ENCODE results near the gene PTPRM.
A peak's percentile ranks its signal among the peaks of the same experiment; 100 is the strongest.

The PTPRM gene

GRCh38 chr18:8412117-8412516 is 845.0 kb downstream of the PTPRM start:
- H3K4me3 ChIP-seq (ENCODE audit: low read length), result no peak overlapping the region
- TF ChIP-seq, protein P1, sequence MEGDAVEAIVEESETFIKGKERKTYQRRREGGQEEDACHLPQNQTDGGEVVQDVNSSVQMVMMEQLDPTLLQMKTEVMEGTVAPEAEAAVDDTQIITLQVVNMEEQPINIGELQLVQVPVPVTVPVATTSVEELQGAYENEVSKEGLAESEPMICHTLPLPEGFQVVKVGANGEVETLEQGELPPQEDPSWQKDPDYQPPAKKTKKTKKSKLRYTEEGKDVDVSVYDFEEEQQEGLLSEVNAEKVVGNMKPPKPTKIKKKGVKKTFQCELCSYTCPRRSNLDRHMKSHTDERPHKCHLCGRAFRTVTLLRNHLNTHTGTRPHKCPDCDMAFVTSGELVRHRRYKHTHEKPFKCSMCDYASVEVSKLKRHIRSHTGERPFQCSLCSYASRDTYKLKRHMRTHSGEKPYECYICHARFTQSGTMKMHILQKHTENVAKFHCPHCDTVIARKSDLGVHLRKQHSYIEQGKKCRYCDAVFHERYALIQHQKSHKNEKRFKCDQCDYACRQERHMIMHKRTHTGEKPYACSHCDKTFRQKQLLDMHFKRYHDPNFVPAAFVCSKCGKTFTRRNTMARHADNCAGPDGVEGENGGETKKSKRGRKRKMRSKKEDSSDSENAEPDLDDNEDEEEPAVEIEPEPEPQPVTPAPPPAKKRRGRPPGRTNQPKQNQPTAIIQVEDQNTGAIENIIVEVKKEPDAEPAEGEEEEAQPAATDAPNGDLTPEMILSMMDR (conservative IDR thresholded peaks at IDR 0.05; ENCODE audit: low read depth, low read length), result no peak
- no peak for DNase-seq (ENCODE audit: low read depth)

- no peak for DNase-seq (ENCODE audit: low read depth)
- TF ChIP-seq, protein P1 (conservative IDR thresholded peaks at IDR 0.05; ENCODE audit: low read depth, low read length), result no peak
- no peak overlapping the region for H3K4me3 ChIP-seq (ENCODE audit: low read length)
Observed at GRCh38 chr18:8413189-8413588, 846.1 kb downstream of the PTPRM start.

GRCh38 chr18:8413751-8414150 is 846.6 kb downstream of the PTPRM start:
- DNase-seq (ENCODE audit: low read depth), result no peak
- no peak overlapping the region for H3K4me3 ChIP-seq (ENCODE audit: low read length)
- TF ChIP-seq, protein P1 (conservative IDR thresholded peaks at IDR 0.05; ENCODE audit: low read depth, low read length), result no peak

DNA sequence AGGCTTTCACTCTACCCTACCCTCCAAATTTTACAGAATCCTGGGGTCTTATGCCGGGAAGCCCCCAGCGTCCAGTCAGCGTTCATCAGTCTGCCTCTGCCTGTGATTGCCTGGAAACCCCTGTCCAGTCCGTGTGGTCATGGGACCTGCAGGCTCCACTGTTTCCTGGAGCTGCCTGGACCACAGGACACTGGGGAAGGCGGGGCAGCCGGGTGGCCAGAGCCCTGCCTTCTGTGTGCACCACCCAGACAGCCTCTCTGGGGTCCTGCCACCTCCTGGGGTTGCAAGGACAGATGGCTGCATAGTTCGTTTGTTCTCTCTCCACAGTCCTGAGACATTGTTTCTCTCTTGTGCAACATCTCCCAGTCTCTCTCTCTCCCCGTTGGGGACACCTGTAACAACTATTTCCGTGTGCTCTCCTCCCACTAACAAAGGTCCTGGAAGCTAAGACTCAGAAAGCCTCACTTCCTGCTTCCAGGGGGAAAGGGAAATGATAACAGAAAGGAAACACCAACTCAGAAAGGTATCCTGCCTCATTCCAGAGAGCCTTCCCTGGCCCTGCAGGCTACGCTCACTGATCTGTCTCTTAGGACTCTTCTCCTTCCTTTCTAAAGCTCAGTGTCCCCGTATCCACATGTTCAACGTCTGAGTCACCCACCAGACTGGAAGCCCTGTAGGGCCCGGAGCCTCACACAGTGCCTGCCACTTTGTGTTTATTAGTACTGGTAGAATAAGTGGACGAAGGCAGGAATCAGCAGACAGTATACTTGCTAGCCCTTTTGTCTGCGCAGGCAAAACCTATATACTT is 849.3 kb downstream of the PTPRM start:
- TF ChIP-seq, protein P1 (conservative IDR thresholded peaks at IDR 0.05; ENCODE audit: low read depth, low read length), result no peak
- no peak for DNase-seq (ENCODE audit: low read depth)
- H3K4me3 ChIP-seq (ENCODE audit: low read length), result no peak overlapping the region

GRCh38 chr18:8422391-8422790 is 855.3 kb downstream of the PTPRM start:
- TF ChIP-seq, protein P1 (conservative IDR thresholded peaks at IDR 0.05; ENCODE audit: low read depth, low read length), result no peak

GRCh38 chr18:8423051-8423557 is 856.0 kb downstream of the PTPRM start:
- peak; percentile 35 for DNase-seq (ENCODE audit: low read depth)
- TF ChIP-seq, protein P1 (conservative IDR thresholded peaks at IDR 0.05; ENCODE audit: low read depth, low read length), result no peak
- H3K4me3 ChIP-seq (ENCODE audit: low read length), result no peak overlapping the region

More at GRCh38 chr18:8422391-8422790, 855.3 kb downstream of the PTPRM start:
- no peak overlapping the region for H3K4me3 ChIP-seq (ENCODE audit: low read length)
- DNase-seq (ENCODE audit: low read depth), result no peak

DNA sequence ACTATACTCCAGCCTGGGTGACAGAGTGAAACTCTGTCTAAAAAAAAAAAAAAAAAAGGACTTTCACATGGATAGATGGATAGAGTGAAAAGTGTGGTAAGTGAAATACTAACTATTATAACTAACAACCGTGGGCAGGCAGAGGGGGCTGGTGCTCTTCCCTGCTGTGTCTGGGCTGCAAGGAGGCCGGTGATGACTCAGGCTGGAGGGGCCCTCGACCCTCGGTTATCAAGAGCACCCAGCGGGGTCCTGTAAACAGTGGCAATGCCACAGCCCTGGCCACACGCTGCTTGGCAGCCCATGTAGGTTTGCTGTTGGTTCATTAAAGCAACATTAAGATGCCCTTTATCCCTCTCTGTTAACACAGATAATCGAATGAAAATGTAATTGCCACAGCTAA is 857.4 kb downstream of the PTPRM start:
- H3K4me3 ChIP-seq (ENCODE audit: low read length), result no peak overlapping the region
- TF ChIP-seq, protein P1 (conservative IDR thresholded peaks at IDR 0.05; ENCODE audit: low read depth, low read length), result no peak
- DNase-seq (ENCODE audit: low read depth), result no peak
